Activated naive CD8-positive, alpha-beta T cell treated with anti-CD3 and anti-CD28 coated beads, Interleukin-2, amount 50 U/mL, for 24 hours (primary cell): ENCODE measurements around the gene NSUN6.
A peak's percentile ranks its signal among the peaks of the same experiment; 100 is the strongest.

Experiments used
- ATAC-seq: fragments of 150-1000 bp; cut with Tn5 transposase; one replicate; pipeline ENCODE4 v1.10.0; 2021
- DNase-seq: peaks from one replicate; pipeline ENCODE4 v3.0.0; 2021
- H3K27ac Mint-ChIP-seq: one replicate; pipeline ENCODE4 v1.8.0; 2021; ENCODE audit warnings: mild to moderate bottlenecking, mixed read lengths
- H3K27me3 Mint-ChIP-seq: one replicate; pipeline ENCODE4 v1.8.0; 2021; ENCODE audit warnings: mixed read lengths
- H3K36me3 Mint-ChIP-seq: one replicate; pipeline ENCODE4 v1.8.0; 2021; ENCODE audit warnings: low read depth, mixed read lengths
- H3K4me1 Mint-ChIP-seq: one replicate; pipeline ENCODE4 v1.8.0; 2021; ENCODE audit warnings: mixed read lengths
- H3K4me3 Mint-ChIP-seq: one replicate; pipeline ENCODE4 v1.8.0; 2021; ENCODE audit warnings: mild to moderate bottlenecking, moderate library complexity, mixed read lengths
- H3K9me3 Mint-ChIP-seq: one replicate; pipeline ENCODE4 v1.8.0; 2021; ENCODE audit warnings: mixed read lengths

NSUN6 gene, protein sequence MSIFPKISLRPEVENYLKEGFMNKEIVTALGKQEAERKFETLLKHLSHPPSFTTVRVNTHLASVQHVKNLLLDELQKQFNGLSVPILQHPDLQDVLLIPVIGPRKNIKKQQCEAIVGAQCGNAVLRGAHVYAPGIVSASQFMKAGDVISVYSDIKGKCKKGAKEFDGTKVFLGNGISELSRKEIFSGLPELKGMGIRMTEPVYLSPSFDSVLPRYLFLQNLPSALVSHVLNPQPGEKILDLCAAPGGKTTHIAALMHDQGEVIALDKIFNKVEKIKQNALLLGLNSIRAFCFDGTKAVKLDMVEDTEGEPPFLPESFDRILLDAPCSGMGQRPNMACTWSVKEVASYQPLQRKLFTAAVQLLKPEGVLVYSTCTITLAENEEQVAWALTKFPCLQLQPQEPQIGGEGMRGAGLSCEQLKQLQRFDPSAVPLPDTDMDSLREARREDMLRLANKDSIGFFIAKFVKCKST

DNA sequence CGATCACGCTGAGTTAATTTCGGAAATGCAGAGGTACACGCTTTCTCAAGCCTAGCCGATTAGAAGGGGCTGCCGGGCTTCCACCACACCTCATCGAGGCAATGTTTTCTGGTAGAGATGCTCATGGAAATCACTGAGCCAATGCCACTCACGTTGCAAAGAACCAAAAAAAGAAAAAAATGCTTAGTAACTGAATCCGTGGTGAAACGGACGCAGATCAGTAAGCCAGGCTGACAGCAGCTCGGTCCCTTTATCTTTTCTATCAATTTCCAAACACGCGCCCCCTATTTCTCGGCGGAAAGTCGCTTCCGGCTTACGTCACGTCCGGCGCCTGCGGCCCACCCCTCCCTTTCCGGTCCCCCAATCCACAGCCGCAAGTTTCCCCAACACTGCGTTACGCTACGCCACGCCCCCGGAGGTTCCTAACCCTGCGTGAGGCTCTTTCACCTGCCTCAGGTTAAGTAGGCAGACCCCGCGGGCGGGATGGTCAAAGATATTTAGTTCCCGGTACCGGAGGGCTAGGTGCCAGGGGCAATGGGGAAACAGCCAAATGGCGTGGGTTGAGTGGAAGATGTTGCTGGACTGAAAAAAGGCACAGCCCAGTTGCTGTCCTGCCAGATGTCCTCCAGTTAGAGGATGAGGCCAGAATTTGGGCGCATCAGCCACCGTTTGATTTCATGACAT lies at the start of gene NSUN6:
NSUN6 (minus strand) TSS at position 264 of the 684 bp plus-strand sequence. CDS start 384 bp downstream, outside the sequence.
- Mint-ChIP-seq H3K27ac (peak within 1 kb of the TSS; percentile 97), H3K36me3 (peaks cover 11% of the 10 kb centered on the region), H3K9me3 (no peaks in the 10 kb centered on the region), H3K27me3 (no peaks in the 10 kb centered on the region), H3K4me1 (peaks cover 43% of the 10 kb centered on the region), H3K4me3 (peak within 1 kb of the TSS; percentile 97)
- DNase-seq, result peak; percentile 94
- peak; percentile 95 for ATAC-seq

DNA sequence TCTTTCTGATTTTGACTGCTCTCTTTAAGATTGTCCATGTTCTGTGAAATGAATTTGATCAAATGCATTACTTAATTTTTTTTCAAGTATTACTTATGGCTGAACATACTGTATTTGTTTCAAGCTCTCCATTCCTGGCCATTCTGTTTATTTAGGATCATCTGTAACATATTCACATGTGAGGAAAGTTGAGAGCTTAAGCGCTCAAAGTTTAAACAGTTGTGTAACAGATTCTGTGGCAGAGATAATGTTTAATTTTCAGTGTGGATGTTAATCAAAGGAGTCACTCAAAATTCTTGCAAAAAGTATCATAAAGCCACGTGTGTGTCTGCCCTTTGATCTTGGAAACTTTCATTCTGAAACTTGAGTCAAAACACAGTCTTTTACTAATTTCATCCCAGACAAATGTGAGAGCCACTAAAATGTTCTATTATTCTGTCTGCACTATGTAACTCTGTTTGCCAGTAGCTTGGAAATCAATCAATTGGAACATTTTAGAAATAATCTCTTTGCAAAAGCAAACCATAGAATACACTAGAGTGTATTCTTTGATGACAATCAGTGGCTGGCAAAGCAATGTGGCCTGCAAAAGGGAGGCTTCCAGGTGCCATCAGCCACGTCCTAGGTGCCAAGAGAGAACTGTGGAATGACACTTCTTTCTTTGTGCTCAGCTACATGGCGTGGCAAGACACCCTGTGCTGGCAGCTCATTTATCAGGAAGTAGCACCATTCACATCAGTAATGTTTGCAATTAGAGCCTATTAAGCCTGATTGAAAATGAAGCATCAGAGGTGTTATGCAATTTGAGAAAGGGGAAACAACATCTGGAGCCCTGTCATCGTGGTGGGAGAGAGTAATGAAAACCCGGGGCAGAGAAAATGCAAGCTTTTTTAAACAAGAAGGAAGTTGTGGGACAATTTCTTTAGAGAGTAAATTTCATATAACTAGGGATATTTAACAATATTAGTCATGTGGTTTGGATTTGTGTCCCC lies 48.8 kb upstream of the NSUN6 start:
- Mint-ChIP-seq H3K4me1 (peaks cover 4% of the 10 kb centered on the region), H3K9me3 (no peaks in the 10 kb centered on the region), H3K27ac (no peak overlapping the region), H3K36me3 (no peaks in the 10 kb centered on the region), H3K27me3 (no peaks in the 10 kb centered on the region), H3K4me3 (no peak overlapping the region)
- DNase-seq (no peak), ATAC-seq (no peak)

DNA sequence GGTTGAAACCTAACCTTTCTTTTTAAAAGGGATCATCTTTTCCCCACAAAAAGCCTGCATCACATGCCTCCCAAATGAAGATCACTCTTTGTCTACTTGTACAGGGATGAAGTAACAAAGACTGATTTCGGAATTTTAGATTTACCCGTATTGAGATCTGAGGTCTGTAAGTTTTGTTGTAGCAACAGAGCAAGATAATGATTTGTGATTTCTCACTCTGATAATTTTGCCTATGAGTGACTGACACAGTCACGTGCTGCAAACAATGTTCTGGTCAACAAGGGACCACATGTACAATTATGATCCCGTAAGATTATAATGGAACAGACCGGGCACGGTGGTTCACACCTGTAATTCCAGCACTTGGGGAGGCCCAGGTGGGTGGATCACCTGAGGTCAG lies 39.2 kb upstream of the NSUN6 start:
- ATAC-seq (no peak), DNase-seq (no peak)
- Mint-ChIP-seq H3K4me1 (no peaks in the 10 kb centered on the region), H3K9me3 (no peaks in the 10 kb centered on the region), H3K27ac (no peak overlapping the region), H3K4me3 (no peak overlapping the region), H3K27me3 (no peaks in the 10 kb centered on the region), H3K36me3 (no peaks in the 10 kb centered on the region)

DNA sequence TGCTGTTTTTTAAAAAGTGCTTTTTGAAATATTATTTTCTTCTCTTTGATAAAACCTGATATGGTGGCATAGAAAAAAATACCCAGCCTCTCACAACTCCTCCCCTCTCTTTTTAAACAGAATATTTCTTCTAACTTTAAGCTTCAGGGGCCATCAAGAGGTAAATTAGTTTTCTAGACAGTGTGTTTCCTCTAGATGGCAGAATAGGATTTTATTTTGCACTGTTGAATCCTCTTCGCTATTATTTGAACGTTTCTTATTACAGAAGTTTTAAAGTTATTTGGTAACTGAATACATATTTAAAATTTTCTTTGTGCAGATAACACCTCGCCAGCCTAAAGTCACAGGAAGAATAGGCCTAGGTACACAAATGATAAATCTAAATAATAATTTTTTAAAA lies 38.1 kb upstream of the NSUN6 start:
- Mint-ChIP-seq H3K36me3 (no peaks in the 10 kb centered on the region), H3K27ac (no peak overlapping the region), H3K9me3 (no peaks in the 10 kb centered on the region), H3K4me3 (no peak overlapping the region), H3K27me3 (no peaks in the 10 kb centered on the region), H3K4me1 (peaks cover 5% of the 10 kb centered on the region)
- DNase-seq (no peak), ATAC-seq (no peak)

DNA sequence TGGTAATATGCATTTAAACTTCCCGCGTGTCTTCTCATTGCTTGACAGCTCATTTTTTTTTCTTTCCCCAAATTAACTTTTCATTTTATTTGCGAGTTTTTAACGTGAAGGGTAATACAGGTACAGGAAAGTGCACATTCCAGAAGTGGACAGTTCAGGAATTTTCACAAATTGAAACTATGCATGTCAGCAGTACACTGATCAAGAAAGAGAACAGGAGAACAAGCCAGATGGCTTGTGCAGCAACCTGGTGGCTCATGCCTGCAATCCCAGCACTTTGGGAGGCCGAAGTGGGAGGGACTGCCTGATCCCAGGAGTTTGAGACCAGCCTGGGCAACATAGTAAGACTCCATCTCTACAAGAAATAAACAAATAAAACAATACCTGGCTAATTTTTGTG lies 36.3 kb upstream of the NSUN6 start:
- no peaks in the 10 kb centered on the region for H3K27me3 Mint-ChIP-seq
- ATAC-seq, result no peak
- H3K4me1 Mint-ChIP-seq, result peaks cover 10% of the 10 kb centered on the region
- no peaks in the 10 kb centered on the region for H3K9me3 Mint-ChIP-seq
- no peak for DNase-seq
- H3K36me3 Mint-ChIP-seq, result peaks cover 1% of the 10 kb centered on the region
- H3K27ac Mint-ChIP-seq, result no peak overlapping the region
- H3K4me3 Mint-ChIP-seq, result no peak overlapping the region

DNA sequence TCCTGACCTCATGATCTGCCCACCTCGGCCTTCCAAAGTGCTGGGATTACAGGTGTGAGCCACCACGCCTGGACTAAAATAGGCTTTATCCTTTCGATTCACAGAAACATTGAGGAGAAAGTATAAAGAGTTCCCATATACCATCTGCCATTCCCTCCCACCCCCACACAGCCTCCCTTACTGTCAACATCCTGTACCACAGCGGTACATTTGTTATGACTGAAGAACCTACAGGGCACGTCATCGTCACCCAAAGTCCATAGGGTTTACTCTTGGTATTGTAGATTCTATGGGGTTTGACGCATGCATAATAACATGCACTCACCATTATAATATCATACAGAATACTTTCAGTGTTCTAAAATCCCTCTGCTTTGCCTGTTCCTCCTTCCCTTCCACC lies 35.8 kb upstream of the NSUN6 start:
- Mint-ChIP-seq H3K36me3 (peaks cover 3% of the 10 kb centered on the region), H3K27me3 (no peaks in the 10 kb centered on the region), H3K27ac (no peak overlapping the region), H3K4me1 (peaks cover 14% of the 10 kb centered on the region), H3K4me3 (no peak overlapping the region), H3K9me3 (no peaks in the 10 kb centered on the region)
- ATAC-seq (no peak), DNase-seq (no peak)

DNA sequence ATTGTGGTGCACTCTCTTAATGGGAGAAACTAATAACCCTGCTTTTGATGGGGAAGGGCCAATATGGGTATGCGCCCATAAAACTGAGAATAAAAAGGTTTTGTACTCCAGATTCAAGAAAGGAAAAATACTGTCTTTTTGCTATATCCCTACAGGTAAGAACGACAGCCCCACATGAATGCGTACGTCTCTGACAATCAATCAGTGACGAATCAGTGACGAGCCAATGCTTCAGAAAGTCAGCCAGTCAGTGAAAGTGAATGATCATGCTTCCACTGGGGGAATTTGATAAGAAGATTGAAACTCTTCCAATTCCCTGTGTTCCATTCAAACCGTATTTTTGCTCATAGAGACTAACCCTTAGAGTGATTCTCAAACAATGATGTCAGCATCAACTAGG lies 34.2 kb upstream of the NSUN6 start:
- Mint-ChIP-seq H3K27me3 (no peaks in the 10 kb centered on the region), H3K36me3 (peaks cover 9% of the 10 kb centered on the region)
- no peak for ATAC-seq

DNA sequence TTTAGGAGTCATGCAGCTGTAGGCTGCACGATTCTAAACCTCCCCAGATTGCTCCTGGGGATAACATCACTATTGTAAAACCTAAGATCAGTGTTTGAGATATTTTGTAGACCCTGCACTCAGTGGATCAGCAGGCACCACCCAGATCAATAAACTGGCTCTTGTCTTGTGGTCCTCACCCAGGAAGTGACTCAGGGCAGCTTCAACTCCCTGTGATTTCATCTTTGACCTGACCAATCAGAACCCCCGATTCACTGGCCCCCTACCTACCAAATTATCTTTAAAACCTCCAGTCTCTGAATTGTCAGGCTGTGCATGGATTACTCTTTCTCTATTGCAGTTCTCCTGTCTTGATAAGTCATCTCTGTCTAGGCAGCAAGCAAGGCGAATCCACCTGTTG lies 33.6 kb upstream of the NSUN6 start:
- no peaks in the 10 kb centered on the region for H3K9me3 Mint-ChIP-seq
- peaks cover 16% of the 10 kb centered on the region for H3K4me1 Mint-ChIP-seq
- no peak overlapping the region for H3K27ac Mint-ChIP-seq

More for the DNA sequence above, 34.2 kb upstream of the NSUN6 start:
- Mint-ChIP-seq H3K4me3 (no peak overlapping the region), H3K27ac (no peak overlapping the region), H3K4me1 (peaks cover 16% of the 10 kb centered on the region), H3K9me3 (no peaks in the 10 kb centered on the region)
- DNase-seq, result no peak

DNA sequence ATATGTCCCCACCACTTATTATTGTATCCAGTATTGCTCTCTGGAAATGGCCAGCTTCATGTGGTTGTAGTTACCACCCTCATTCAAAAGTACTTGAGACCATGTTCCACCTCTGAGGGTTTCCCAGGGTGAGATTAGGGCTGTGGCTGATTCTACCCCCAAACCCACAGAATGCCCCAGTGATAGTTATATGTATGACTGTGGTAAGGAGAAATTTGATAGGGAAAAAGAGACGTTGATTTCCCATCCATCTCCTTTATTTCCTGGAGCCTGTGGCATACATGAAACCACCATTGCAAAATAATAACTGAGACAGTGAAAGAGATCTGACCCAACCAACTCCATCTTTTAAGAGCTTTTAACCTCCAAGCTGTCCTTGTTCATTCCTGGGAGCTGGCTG lies 33.0 kb upstream of the NSUN6 start:
- Mint-ChIP-seq H3K27ac (no peak overlapping the region), H3K9me3 (no peaks in the 10 kb centered on the region), H3K4me3 (no peak overlapping the region), H3K27me3 (no peaks in the 10 kb centered on the region), H3K36me3 (peaks cover 9% of the 10 kb centered on the region), H3K4me1 (peaks cover 16% of the 10 kb centered on the region)
- DNase-seq (no peak), ATAC-seq (no peak)

More for the DNA sequence above, 33.6 kb upstream of the NSUN6 start:
- no peak for ATAC-seq
- DNase-seq, result peak; percentile 5
- Mint-ChIP-seq H3K27me3 (no peaks in the 10 kb centered on the region), H3K4me3 (no peak overlapping the region), H3K36me3 (peaks cover 9% of the 10 kb centered on the region)

DNA sequence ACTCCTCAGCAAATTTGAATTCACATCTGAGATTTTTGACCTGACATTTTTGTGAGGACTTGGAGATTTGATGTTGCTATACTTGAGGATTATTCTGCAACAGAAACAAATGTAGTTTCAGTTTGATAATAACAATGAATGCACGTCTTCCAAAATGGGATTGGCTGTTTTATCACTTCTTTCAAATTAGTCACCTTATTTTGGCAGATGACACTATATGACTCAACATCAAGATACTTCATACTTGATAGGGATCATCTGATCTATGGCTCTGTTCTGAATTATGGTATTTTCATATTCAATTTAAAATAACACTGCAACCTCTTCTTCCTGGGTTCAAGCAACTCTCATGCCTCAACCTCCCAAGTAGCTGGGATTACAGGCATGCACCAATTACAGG lies 32.0 kb upstream of the NSUN6 start:
- Mint-ChIP-seq H3K27ac (no peak overlapping the region), H3K36me3 (peaks cover 9% of the 10 kb centered on the region), H3K27me3 (no peaks in the 10 kb centered on the region), H3K4me3 (no peak overlapping the region), H3K9me3 (no peaks in the 10 kb centered on the region), H3K4me1 (peaks cover 16% of the 10 kb centered on the region)
- DNase-seq (no peak), ATAC-seq (no peak)

DNA sequence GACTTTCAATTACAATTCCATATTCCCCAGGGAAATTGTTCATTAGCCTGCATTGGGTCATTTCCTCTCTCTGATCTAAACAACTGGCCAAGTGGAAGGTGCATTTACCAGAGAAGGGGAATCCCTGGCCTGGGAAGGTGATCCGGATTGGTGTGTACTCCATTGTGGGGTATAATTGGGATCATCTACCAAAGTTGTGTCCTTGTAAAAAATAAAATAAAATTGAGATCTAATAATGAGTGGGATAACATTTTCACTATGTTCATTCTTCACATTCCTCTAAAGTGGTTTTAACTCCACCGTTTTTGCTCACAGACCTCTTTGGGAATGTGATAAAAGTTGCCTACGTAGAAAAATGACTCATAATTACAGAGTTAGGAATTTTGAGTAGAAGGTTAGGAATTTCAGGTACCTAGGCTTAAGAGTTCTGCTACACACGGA lies 30.6 kb upstream of the NSUN6 start:
- no peak overlapping the region for H3K27ac Mint-ChIP-seq
- no peaks in the 10 kb centered on the region for H3K9me3 Mint-ChIP-seq
- H3K4me3 Mint-ChIP-seq, result no peak overlapping the region
- peaks cover 16% of the 10 kb centered on the region for H3K4me1 Mint-ChIP-seq
- peaks cover 9% of the 10 kb centered on the region for H3K36me3 Mint-ChIP-seq
- DNase-seq (no peak), ATAC-seq (no peak)
- H3K27me3 Mint-ChIP-seq, result no peaks in the 10 kb centered on the region

DNA sequence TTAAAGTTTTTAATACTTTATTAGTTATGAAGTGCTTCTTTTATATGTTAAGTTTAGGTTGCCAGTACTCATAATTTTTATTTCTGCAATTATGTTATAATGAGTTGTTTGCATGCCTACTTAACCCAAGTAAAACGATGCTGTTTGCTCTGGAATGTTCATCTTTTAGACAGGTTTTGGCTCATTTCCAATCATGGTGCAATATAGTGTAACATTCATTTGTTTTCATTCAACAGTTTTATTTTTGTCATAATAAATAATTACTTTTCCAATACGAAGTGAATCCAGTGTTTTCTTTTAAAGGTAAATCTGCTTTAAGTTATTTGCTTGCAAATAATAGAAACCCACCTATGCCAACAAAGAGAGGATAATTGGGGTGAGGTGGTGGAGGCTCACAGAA lies 30.0 kb upstream of the NSUN6 start:
- DNase-seq (no peak), ATAC-seq (no peak)
- peaks cover 16% of the 10 kb centered on the region for H3K4me1 Mint-ChIP-seq
- H3K4me3 Mint-ChIP-seq, result no peak overlapping the region
- H3K27ac Mint-ChIP-seq, result no peak overlapping the region
- no peaks in the 10 kb centered on the region for H3K9me3 Mint-ChIP-seq
- peaks cover 14% of the 10 kb centered on the region for H3K36me3 Mint-ChIP-seq
- no peaks in the 10 kb centered on the region for H3K27me3 Mint-ChIP-seq

DNA sequence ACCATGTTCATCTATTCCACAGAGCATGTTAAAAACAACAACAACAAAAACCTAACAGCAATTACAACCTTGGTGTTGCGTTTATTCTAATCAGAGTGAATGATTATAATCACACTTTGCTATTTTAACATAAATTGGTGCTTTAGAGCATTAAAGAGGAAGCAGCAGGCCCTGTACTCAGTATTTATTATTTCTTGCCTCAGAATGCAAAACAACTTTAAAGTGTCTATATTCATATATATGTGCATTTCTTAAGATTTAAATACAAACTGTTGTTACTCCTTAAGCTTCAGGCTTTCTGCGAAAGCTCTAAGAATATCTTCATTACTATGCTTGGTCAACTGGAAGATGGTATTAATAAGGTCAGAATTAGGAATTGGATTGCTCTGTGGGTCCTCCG lies 29.4 kb upstream of the NSUN6 start:
- peaks cover 16% of the 10 kb centered on the region for H3K4me1 Mint-ChIP-seq
- H3K27me3 Mint-ChIP-seq, result no peaks in the 10 kb centered on the region
- peaks cover 16% of the 10 kb centered on the region for H3K36me3 Mint-ChIP-seq
- no peaks in the 10 kb centered on the region for H3K9me3 Mint-ChIP-seq
- H3K27ac Mint-ChIP-seq, result no peak overlapping the region
- H3K4me3 Mint-ChIP-seq, result no peak overlapping the region
- no peak for ATAC-seq
- DNase-seq, result no peak

DNA sequence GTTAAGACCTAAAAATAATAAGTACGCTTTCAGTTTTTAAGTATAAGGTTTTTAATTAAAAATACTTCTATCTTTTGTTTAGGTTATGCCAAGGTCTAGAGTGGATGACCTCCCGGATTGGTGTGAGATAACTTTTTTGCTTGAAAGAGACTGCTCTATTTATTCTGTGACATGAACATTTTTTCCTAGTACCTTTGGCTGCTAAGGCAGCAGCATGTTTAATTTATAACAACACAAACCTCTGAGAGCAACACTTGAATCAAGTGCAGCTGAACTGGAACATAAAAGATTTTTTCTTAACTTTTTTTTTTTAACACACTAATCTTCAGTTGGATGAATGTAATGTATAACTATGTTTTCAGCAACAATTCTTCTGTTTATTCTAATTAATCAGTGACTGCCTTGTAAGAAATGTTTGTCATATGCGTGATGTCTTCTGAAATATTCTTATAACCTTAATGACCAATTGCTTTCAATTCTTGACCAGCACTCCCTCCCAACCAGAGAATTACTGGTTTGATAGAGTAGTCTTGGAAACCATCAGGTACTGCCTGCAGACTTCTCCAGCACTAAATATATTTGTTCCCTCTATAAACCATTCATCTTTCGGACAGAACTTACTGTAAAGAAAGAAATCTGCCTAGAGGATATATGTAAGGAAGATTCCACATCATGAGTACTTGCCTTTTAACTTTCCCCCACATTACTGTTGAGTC lies 23.9 kb upstream of the NSUN6 start:
- no peaks in the 10 kb centered on the region for H3K4me1 Mint-ChIP-seq
- no peaks in the 10 kb centered on the region for H3K9me3 Mint-ChIP-seq
- H3K27ac Mint-ChIP-seq, result no peak overlapping the region
- no peaks in the 10 kb centered on the region for H3K27me3 Mint-ChIP-seq
- DNase-seq (no peak), ATAC-seq (no peak)
- peaks cover 42% of the 10 kb centered on the region for H3K36me3 Mint-ChIP-seq
- H3K4me3 Mint-ChIP-seq, result no peak overlapping the region
